Transverse colon (tissue), 4 donors: ENCODE data around the gene PTPRN2.

ENCODE experiments used
- CTCF ChIP-seq, 5 experiments: fragments of 200-600 bp in 3 of 5; fragments of 450-650 bp in 2 of 5; sonication (generic) in 3 of 5; IDR thresholded peaks; 1 replicate in 2 of 5; 2 replicates in 3 of 5; pipeline ENCODE4 v1.5.1; 2016 to 2017; ENCODE audit warnings: antibody characterized with exemption in 5 of 5, inconsistent platforms in 3 of 5, mild to moderate bottlenecking in 2 of 5, moderate library complexity in 1 of 5
- EP300 ChIP-seq: sonication (generic); formaldehyde crosslinking; IDR thresholded peaks from one replicate; pipeline ENCODE4 v1.6.1; 2017; ENCODE audit warnings: antibody characterized with exemption, low read depth
- POLR2A ChIP-seq: fragments of 450-650 bp; IDR thresholded peaks from one replicate; pipeline ENCODE4 v1.6.1; 2016; ENCODE audit warnings: antibody characterized with exemption, mild to moderate bottlenecking, moderate library complexity
- POLR2AphosphoS5 ChIP-seq, 3 donors: sonication (generic); formaldehyde crosslinking; IDR thresholded peaks; one replicate each; pipeline ENCODE4 v1.6.1; 2016; ENCODE audit warnings: antibody characterized with exemption in 3 of 3

GRCh38 chr7:158284121-158284520, 303.5 kb downstream of the PTPRN2 start:
- TF ChIP-seq CTCF (IDR thresholded peaks at IDR 0.05): no peak
- TF ChIP-seq POLR2AphosphoS5 (IDR thresholded peaks at IDR 0.05): no peak
- TF ChIP-seq POLR2A: no peak
- no peak for TF ChIP-seq EP300
